Lower leg skin (tissue), 3 donors: ENCODE data around the gene FPR1.

ENCODE experiments used
- CTCF ChIP-seq, 3 donors: fragments of 450-650 bp; IDR thresholded peaks; one replicate each; pipeline ENCODE4 v1.5.1; 2016; ENCODE audit warnings: antibody characterized with exemption in 3 of 3, mild to moderate bottlenecking in 3 of 3, moderate library complexity in 2 of 3
- POLR2A ChIP-seq, 2 donors: fragments of 450-650 bp; IDR thresholded peaks; one replicate each; pipeline ENCODE4 v1.6.1; 2016 to 2017; ENCODE audit warnings: antibody characterized with exemption in 2 of 2, mild to moderate bottlenecking in 1 of 2, moderate library complexity in 1 of 2

GRCh38 chr19:51799034-51799773 is 47.5 kb upstream of the FPR1 start:
- TF ChIP-seq CTCF (IDR thresholded peaks at IDR 0.05) (no peak), POLR2A (IDR thresholded peaks at IDR 0.05) (no peak)
